H9 (cell line): ENCODE measurements around the gene CASK. TPM values are rescaled to one million over a fixed set of nuclear protein-coding genes. Genes with fewer than 3 reads are reported as not detected.

Source experiments
- DNase-seq: peaks from one replicate; pipeline ENCODE4 v3.0.0-alpha.2; 2017
- H2AFZ ChIP-seq: one replicate; pipeline ENCODE4 v1.6.1; 2013; ENCODE audit warnings: mild to moderate bottlenecking, low read length, control low read depth, moderate library complexity
- H2AK5ac ChIP-seq: 2 replicates; pipeline ENCODE4 v1.6.1; 2013; ENCODE audit warnings: low read length, control low read depth, mixed read lengths; ENCODE audit not compliant: insufficient read length
- H2BK120ac ChIP-seq: one replicate; pipeline ENCODE4 v1.6.1; 2013; ENCODE audit warnings: low read depth, mild to moderate bottlenecking, low read length, control low read depth, inconsistent platforms; ENCODE audit not compliant: poor library complexity, severe bottlenecking
- H2BK12ac ChIP-seq: 2 replicates; pipeline ENCODE4 v1.6.1; 2013; ENCODE audit warnings: low read length, control low read depth, mixed read lengths, low read depth; ENCODE audit not compliant: insufficient read length
- H2BK15ac ChIP-seq: 2 replicates; pipeline ENCODE4 v1.6.1; 2013; ENCODE audit warnings: low read depth, low read length, control low read depth
- H2BK20ac ChIP-seq: one replicate; pipeline ENCODE4 v1.6.1; 2013; ENCODE audit warnings: low read depth, mild to moderate bottlenecking, low read length, control low read depth, inconsistent platforms; ENCODE audit not compliant: poor library complexity, severe bottlenecking
- H2BK5ac ChIP-seq: 2 replicates; pipeline ENCODE4 v1.6.1; 2013; ENCODE audit warnings: low read length, control low read depth, mixed read lengths; ENCODE audit not compliant: insufficient read length
- H3K14ac ChIP-seq: 2 replicates; pipeline ENCODE4 v1.6.1; 2013; ENCODE audit warnings: low read length, control low read depth; ENCODE audit not compliant: insufficient read depth
- H3K18ac ChIP-seq: 2 replicates; pipeline ENCODE4 v1.6.1; 2013; ENCODE audit warnings: low read depth, mild to moderate bottlenecking, mixed read lengths, low read length, control low read depth; ENCODE audit not compliant: insufficient read length
- H3K23ac ChIP-seq: 2 replicates; pipeline ENCODE4 v1.6.1; 2013; ENCODE audit warnings: low read length, control low read depth, mixed read lengths, low read depth; ENCODE audit not compliant: insufficient read length
- H3K23me2 ChIP-seq: 2 replicates; pipeline ENCODE4 v1.6.1; 2013; ENCODE audit warnings: low read depth, mild to moderate bottlenecking, mixed read lengths, low read length, control low read depth; ENCODE audit not compliant: insufficient read length, poor library complexity, severe bottlenecking
- H3K27ac ChIP-seq: 2 replicates; pipeline ENCODE4 v1.5.1; 2013; ENCODE audit warnings: low read length, control low read depth, mixed read lengths, low read depth; ENCODE audit not compliant: insufficient read length
- H3K27me3 ChIP-seq: 2 replicates; pipeline ENCODE4 v1.6.1; 2013; ENCODE audit warnings: low read length, control low read depth, inconsistent platforms; ENCODE audit not compliant: insufficient read depth
- H3K4ac ChIP-seq: 2 replicates; pipeline ENCODE4 v1.6.1; 2013; ENCODE audit warnings: low read depth, mild to moderate bottlenecking, control low read depth, inconsistent platforms, low read length, moderate library complexity
- H3K4me1 ChIP-seq: 2 replicates; pipeline ENCODE4 v1.6.1; 2013; ENCODE audit warnings: low read length, control low read depth, inconsistent platforms; ENCODE audit not compliant: insufficient read depth
- H3K4me2 ChIP-seq: 2 replicates; pipeline ENCODE4 v1.6.1; 2013; ENCODE audit warnings: low read length, control low read depth, mixed read lengths; ENCODE audit not compliant: insufficient read length, insufficient read depth
- H3K56ac ChIP-seq: 2 replicates; pipeline ENCODE4 v1.6.1; 2013; ENCODE audit warnings: low read depth, mild to moderate bottlenecking, mixed read lengths, low read length, control low read depth; ENCODE audit not compliant: insufficient read length
- H3K79me1 ChIP-seq: 2 replicates; pipeline ENCODE4 v1.6.1; 2013; ENCODE audit warnings: low read depth, mild to moderate bottlenecking, moderate library complexity, low read length, control low read depth, inconsistent platforms; ENCODE audit not compliant: insufficient read depth, poor library complexity, severe bottlenecking
- H3K79me2 ChIP-seq: 2 replicates; pipeline ENCODE4 v1.6.1; 2013; ENCODE audit warnings: low read length, control low read depth, inconsistent platforms; ENCODE audit not compliant: insufficient read depth
- H3K9ac ChIP-seq: 2 replicates; pipeline ENCODE4 v1.6.1; 2013; ENCODE audit warnings: low read length, control low read depth, mixed read lengths; ENCODE audit not compliant: insufficient read length; ENCODE audit errors: extremely low read depth
- H3K9me3 ChIP-seq: one replicate; pipeline ENCODE4 v1.6.1; 2013; ENCODE audit warnings: low read depth, low read length, inconsistent platforms; ENCODE audit not compliant: control insufficient read depth
- H3T11ph ChIP-seq: one replicate; pipeline ENCODE4 v1.6.1; 2013; ENCODE audit warnings: mild to moderate bottlenecking, low read length, control low read depth, inconsistent platforms
- H4K20me1 ChIP-seq: one replicate; pipeline ENCODE4 v1.6.1; 2013; ENCODE audit not compliant: control insufficient read depth, insufficient read length, insufficient read depth
- H4K5ac ChIP-seq: 2 replicates; pipeline ENCODE4 v1.6.1; 2013; ENCODE audit warnings: low read depth, mild to moderate bottlenecking, mixed read lengths, low read length, control low read depth; ENCODE audit not compliant: insufficient read length
- H4K8ac ChIP-seq: replicated peaks from 2 replicates; pipeline ENCODE4 v1.6.1; 2013; ENCODE audit warnings: low read length, control low read depth, mixed read lengths, low read depth; ENCODE audit not compliant: insufficient read length
- H4K91ac ChIP-seq: 2 replicates; pipeline ENCODE4 v1.6.1; 2013; ENCODE audit warnings: low read depth, mild to moderate bottlenecking, moderate library complexity, mixed read lengths, low read length, control low read depth; ENCODE audit not compliant: insufficient read length
- H3K27ac Mint-ChIP-seq, 3 experiments: 2 replicates in 2 of 3; 3 replicates in 1 of 3; pipeline ENCODE4 v1.8.0; 2020 to 2021; ENCODE audit warnings: mixed read lengths in 3 of 3, mild to moderate bottlenecking in 1 of 3, moderate library complexity in 1 of 3
- H3K27me3 Mint-ChIP-seq: 2 replicates; pipeline ENCODE4 v1.8.0; 2021; ENCODE audit warnings: low read depth, mild to moderate bottlenecking, moderate library complexity, mixed read lengths
- H3K36me3 Mint-ChIP-seq, 3 experiments: 2 replicates in 2 of 3; 3 replicates in 1 of 3; pipeline ENCODE4 v1.8.0; 2020 to 2021; ENCODE audit warnings: low read depth in 3 of 3, mixed read lengths in 3 of 3; ENCODE audit not compliant: insufficient read depth in 1 of 3
- H3K4me1 Mint-ChIP-seq, 2 experiments: 2 replicates each; pipeline ENCODE4 v1.8.0; 2020; ENCODE audit warnings: mixed read lengths in 2 of 2
- H3K4me3 Mint-ChIP-seq, 2 experiments: 2 replicates in 1 of 2; 3 replicates in 1 of 2; pipeline ENCODE4 v1.8.0; 2020 to 2021; ENCODE audit warnings: mild to moderate bottlenecking in 2 of 2, mixed read lengths in 2 of 2, moderate library complexity in 1 of 2
- H3K9me3 Mint-ChIP-seq, 2 experiments: 2 replicates in 1 of 2; 3 replicates in 1 of 2; pipeline ENCODE4 v1.8.0; 2020; ENCODE audit warnings: mild to moderate bottlenecking in 2 of 2, mixed read lengths in 2 of 2, moderate library complexity in 1 of 2
- CTCF ChIP-seq: fragments of 200-600 bp; sonication (generic); conservative IDR thresholded peaks from 3 replicates; pipeline ENCODE4 v1.8.0; 2021; ENCODE audit warnings: antibody characterized with exemption, mild to moderate bottlenecking
- WGBS: extraction: QIAGEN DNeasy Blood & Tissue Kit; methylation state at CpG from one replicate; pipeline ENCODE4 v1.1.7; 2013; ENCODE audit warnings: missing lambda C conversion rate, low lambda C conversion rate, mixed read lengths; ENCODE audit not compliant: insufficient read length; ENCODE audit errors: extremely low coverage; 5-methylcytosine and 5-hydroxymethylcytosine counted together
- total RNA-seq: library from RNA; stranded (reverse); gene quantifications from 2 replicates; pipeline ENCODE4 v1.2.1, GENCODE V29; 2021

The CASK gene
- total RNA-seq, 1 experiment from 2014 or later = 44.1 TPM

GRCh38 chrX:41591906-41592305, 331.4 kb downstream of the CASK start:
- Histone ChIP-seq H3K27me3 (no peaks in the 10 kb centered on the region), H2BK15ac (no peak overlapping the region), H3K9me3 (no peaks in the 10 kb centered on the region), H3K9ac (no peak overlapping the region), H2AFZ (no peak overlapping the region), H2BK20ac (no peak overlapping the region), H4K20me1 (no peaks in the 10 kb centered on the region), H3K4me1 (peaks cover 8% of the 10 kb centered on the region), H4K91ac (no peak overlapping the region), H3K23me2 (no peaks in the 10 kb centered on the region), H3T11ph (no peak overlapping the region), H4K5ac (no peak overlapping the region), H3K79me1 (no peaks in the 10 kb centered on the region), H3K4ac (no peak overlapping the region), H2BK120ac (no peak overlapping the region), H3K23ac (no peak overlapping the region), H4K8ac (no peak overlapping the region), H2AK5ac (no peak overlapping the region), H3K79me2 (no peaks in the 10 kb centered on the region), H3K4me2 (no peak overlapping the region), H3K18ac (no peak overlapping the region), H3K27ac (no peak overlapping the region), H2BK5ac (no peak overlapping the region), H3K56ac (no peak overlapping the region), H3K14ac (no peak overlapping the region), H2BK12ac (no peak overlapping the region)
- H3K27ac Mint-ChIP-seq = no peak overlapping the region
- peaks cover 9 to 10% of the 10 kb centered on the region in 2 experiments for H3K4me1 Mint-ChIP-seq
- H3K27me3 Mint-ChIP-seq = no peaks in the 10 kb centered on the region; the same call in 1 of the 2 replicates
- peaks cover 0 to 2% (median 1%) of the 10 kb centered on the region in 3 experiments; a peak in 4 of 7 replicates for H3K36me3 Mint-ChIP-seq
- TF ChIP-seq CTCF = no peak
- WGBS = no CpG with 5 or more reads among the region's 4 CpGs
- DNase-seq = no peak
- H3K4me3 Mint-ChIP-seq = no peak overlapping the region
- peaks cover 35 to 46% of the 10 kb centered on the region in 2 experiments for H3K9me3 Mint-ChIP-seq
